ENCODE measurements around the gene CIITA. TPM values are rescaled to one million over a fixed set of nuclear protein-coding genes. Genes with fewer than 3 reads are reported as not detected.

Gene CIITA
- total RNA-seq, 1 experiment from 2014 or later: 0.26 TPM

- TF ChIP-seq ZNF281 (CRISPR knock-in tag; IDR thresholded peaks at IDR 0.05): no peak
- TF ChIP-seq RORB (CRISPR knock-in tag; IDR thresholded peaks at IDR 0.05): no peak
These were observed 107.5 kb downstream of the CIITA start (continued) for GRCh38 chr16:10984509-10984908.

Other genes with a start within 250 kb of the CIITA start
- 0.60 to 1.1 TPM (median 0.82 TPM) in 3 replicates for gene TEKT5, start 182.3 kb upstream of the CIITA start, total RNA-seq (2021)
- gene NUBP1, start 133.4 kb upstream of the CIITA start, total RNA-seq (2021): 23.5 to 25.4 TPM (median 25.4 TPM) in 3 replicates
- gene TVP23A, start 58.4 kb upstream of the CIITA start, total RNA-seq (2021): 1.2 to 3.1 TPM (median 2.1 TPM) in 3 replicates
- 33.7 to 42.1 TPM (median 37.7 TPM) in 3 replicates for gene DEXI, start 65.3 kb downstream of the CIITA start, total RNA-seq (2021)
- 14.4 to 16.0 TPM (median 15.4 TPM) in 3 replicates for gene CLEC16A, start 67.4 kb downstream of the CIITA start, total RNA-seq (2021)